Measurements from ENCODE around the gene ZXDC. TPM values are rescaled to one million over a fixed set of nuclear protein-coding genes. Genes with fewer than 3 reads are reported as not detected.

The ZXDC gene
- polyA plus RNA-seq, 1 donor (not counting 4 experiments of a cell fraction or from before 2014, with no cell fraction given) = 10.7 TPM

GRCh38 chr3:126498461-126498860 lies 22.8 kb upstream of the ZXDC start:
- Histone ChIP-seq H3K9me3 (ENCODE audit: control insufficient read depth, low read depth, low read length) (no peaks in the 10 kb centered on the region), H3K27ac (ENCODE audit: control insufficient read depth, insufficient read depth, low read length) (no peak overlapping the region), H4K20me1 (ENCODE audit: control insufficient read depth, extremely low read depth, insufficient read depth, low read length) (no peaks in the 10 kb centered on the region), H3K4me3 (ENCODE audit: control insufficient read depth in 2 of 3, extremely low read depth in 1 of 3, insufficient read depth in 2 of 3, low read depth in 1 of 3, low read length in 3 of 3) (no peak overlapping the region), H3K9me1 (ENCODE audit: control insufficient read depth, extremely low read depth, insufficient read depth, low read length) (no peaks in the 10 kb centered on the region), H3K36me3 (ENCODE audit: control insufficient read depth in 2 of 2, extremely low read depth in 1 of 2, insufficient read depth in 2 of 2, low read length in 2 of 2) (no peaks in the 10 kb centered on the region), H2AFZ (ENCODE audit: control insufficient read depth, low read length) (no peak overlapping the region), H3K27me3 (ENCODE audit: control insufficient read depth, extremely low read depth, insufficient read depth, low read length) (peaks cover 4% of the 10 kb centered on the region), H3K9ac (ENCODE audit: control insufficient read depth, extremely low read depth, insufficient read depth, low read length) (no peak overlapping the region), H3K4me1 (ENCODE audit: control insufficient read depth, extremely low read depth, insufficient read depth, low read length) (no peaks in the 10 kb centered on the region), H3K79me2 (ENCODE audit: control insufficient read depth, insufficient read depth, low read length) (no peaks in the 10 kb centered on the region), H3K4me2 (ENCODE audit: control insufficient read depth, extremely low read depth, insufficient read depth, low read depth, low read length) (no peak overlapping the region)
- dilution Hi-C loops (cut with MboI; ENCODE audit: extremely low pct_ligation_motif_present, low sequenced_read_pairs) = no loop called here
- TF ChIP-seq EZH2 (IDR thresholded peaks at IDR 0.05; ENCODE audit: low read length) (no peak), CTCF (optimal IDR thresholded peaks at IDR 0.05 in 1 of 3, IDR thresholded peaks at IDR 0.05 in 1 of 3, conservative IDR thresholded peaks at IDR 0.05 in 1 of 3; ENCODE audit: extremely low read depth in 1 of 3, insufficient read depth in 2 of 3, low read length in 3 of 3) (no peak)
- DNase-seq (ENCODE audit: low read depth, low spot score) (no peak), FAIRE-seq (no peak)

GRCh38 chr3:126497956-126498355 lies 22.3 kb upstream of the ZXDC start:
- H2AFZ ChIP-seq (ENCODE audit: control insufficient read depth, low read length) = no peak overlapping the region
- no peak overlapping the region for H3K4me2 ChIP-seq (ENCODE audit: control insufficient read depth, extremely low read depth, insufficient read depth, low read depth, low read length)
- H3K4me1 ChIP-seq (ENCODE audit: control insufficient read depth, extremely low read depth, insufficient read depth, low read length) = no peaks in the 10 kb centered on the region
- no peak overlapping the region for H3K27ac ChIP-seq (ENCODE audit: control insufficient read depth, insufficient read depth, low read length)
- TF ChIP-seq EZH2 (IDR thresholded peaks at IDR 0.05; ENCODE audit: low read length) = no peak
- no peak for TF ChIP-seq CTCF (optimal IDR thresholded peaks at IDR 0.05 in 1 of 3, IDR thresholded peaks at IDR 0.05 in 1 of 3, conservative IDR thresholded peaks at IDR 0.05 in 1 of 3; ENCODE audit: extremely low read depth in 1 of 3, insufficient read depth in 2 of 3, low read length in 3 of 3)
- no peaks in the 10 kb centered on the region for H3K9me3 ChIP-seq (ENCODE audit: control insufficient read depth, low read depth, low read length)
- H3K27me3 ChIP-seq (ENCODE audit: control insufficient read depth, extremely low read depth, insufficient read depth, low read length) = no peaks in the 10 kb centered on the region
- dilution Hi-C loops (cut with MboI; ENCODE audit: extremely low pct_ligation_motif_present, low sequenced_read_pairs) = no loop called here
- DNase-seq (ENCODE audit: low read depth, low spot score) = no peak
- no peaks in the 10 kb centered on the region for H3K9me1 ChIP-seq (ENCODE audit: control insufficient read depth, extremely low read depth, insufficient read depth, low read length)
- H3K79me2 ChIP-seq (ENCODE audit: control insufficient read depth, insufficient read depth, low read length) = no peaks in the 10 kb centered on the region
- H3K36me3 ChIP-seq (ENCODE audit: control insufficient read depth in 2 of 2, extremely low read depth in 1 of 2, insufficient read depth in 2 of 2, low read length in 2 of 2) = no peaks in the 10 kb centered on the region
- FAIRE-seq = no peak
- no peak overlapping the region for H3K4me3 ChIP-seq (ENCODE audit: control insufficient read depth in 2 of 3, extremely low read depth in 1 of 3, insufficient read depth in 2 of 3, low read depth in 1 of 3, low read length in 3 of 3)
- no peak overlapping the region for H3K9ac ChIP-seq (ENCODE audit: control insufficient read depth, extremely low read depth, insufficient read depth, low read length)
- no peaks in the 10 kb centered on the region for H4K20me1 ChIP-seq (ENCODE audit: control insufficient read depth, extremely low read depth, insufficient read depth, low read length)

Data from keratinocyte (primary cell).